Measurements from ENCODE around the gene AKT3.

DNA sequence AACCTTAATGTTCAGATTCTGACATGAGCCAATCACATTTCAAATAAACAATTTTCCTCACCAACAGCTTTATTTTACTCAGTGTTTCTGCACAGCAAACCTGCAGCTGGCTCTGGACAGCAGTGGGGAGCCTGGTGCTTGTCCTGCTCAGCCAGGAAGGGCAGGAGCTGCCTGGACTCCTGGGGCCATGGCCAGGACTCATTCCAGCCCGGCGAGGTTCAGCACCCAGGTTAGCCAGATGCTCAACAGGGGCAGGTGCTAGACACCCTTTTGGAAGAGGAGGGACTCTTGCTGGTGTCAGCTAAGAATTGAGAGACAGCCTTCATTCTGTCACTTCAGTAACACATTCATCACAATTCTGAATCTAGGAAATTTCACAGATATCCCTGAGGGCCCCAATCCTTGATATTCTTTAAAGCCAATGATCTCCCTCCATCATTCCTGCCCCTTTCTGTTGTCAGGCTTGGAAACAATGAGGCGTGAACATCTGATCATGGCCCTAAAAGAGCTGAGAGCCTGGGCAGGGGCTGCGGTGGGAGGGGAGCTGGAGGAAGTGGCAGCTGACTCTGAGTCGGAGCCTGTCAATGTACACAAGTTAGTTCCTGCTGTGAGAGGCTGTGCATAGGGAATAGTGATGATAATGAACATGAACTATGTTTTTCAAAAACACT is 342.9 kb downstream of the AKT3 start:
- no peak for TF ChIP-seq CTCF (IDR thresholded peaks at IDR 0.05 in 4 of 5, conservative IDR thresholded peaks at IDR 0.05 in 1 of 5)
- no peak for TF ChIP-seq POLR2A (IDR thresholded peaks at IDR 0.05)

Measured in gastrocnemius medialis (tissue), 4 donors.